ENCODE data around the gene KRT81.

Gene KRT81

DNA sequence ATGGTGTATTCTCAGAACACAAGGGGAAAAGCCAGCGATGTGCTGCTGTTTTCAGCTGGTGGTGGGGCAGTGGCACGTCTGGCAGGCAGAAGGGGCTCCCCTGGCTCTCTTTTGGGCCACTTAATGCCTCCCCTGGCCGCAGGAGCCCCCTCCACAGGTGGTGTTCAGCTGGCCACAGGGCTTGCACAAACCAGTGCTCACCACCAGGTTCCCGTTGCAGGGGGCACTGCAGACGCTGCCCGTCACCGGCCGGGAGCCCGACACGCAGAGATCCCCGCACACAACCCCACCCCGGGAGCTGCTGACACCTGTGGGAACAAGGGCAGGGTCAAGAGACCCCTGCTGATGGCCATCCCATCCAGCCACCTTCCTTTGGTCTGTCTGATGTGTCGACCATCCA is 23.2 kb upstream of the KRT81 start:
- no peak for DNase-seq (ENCODE audit: low spot score)
- in situ Hi-C loops (cut with MboI; ENCODE audit: low pct_unique_long_range_greater_than_20kb, low sequenced_read_pairs, unreplicated experiment), result no loop called here
- TF ChIP-seq, protein P1, sequence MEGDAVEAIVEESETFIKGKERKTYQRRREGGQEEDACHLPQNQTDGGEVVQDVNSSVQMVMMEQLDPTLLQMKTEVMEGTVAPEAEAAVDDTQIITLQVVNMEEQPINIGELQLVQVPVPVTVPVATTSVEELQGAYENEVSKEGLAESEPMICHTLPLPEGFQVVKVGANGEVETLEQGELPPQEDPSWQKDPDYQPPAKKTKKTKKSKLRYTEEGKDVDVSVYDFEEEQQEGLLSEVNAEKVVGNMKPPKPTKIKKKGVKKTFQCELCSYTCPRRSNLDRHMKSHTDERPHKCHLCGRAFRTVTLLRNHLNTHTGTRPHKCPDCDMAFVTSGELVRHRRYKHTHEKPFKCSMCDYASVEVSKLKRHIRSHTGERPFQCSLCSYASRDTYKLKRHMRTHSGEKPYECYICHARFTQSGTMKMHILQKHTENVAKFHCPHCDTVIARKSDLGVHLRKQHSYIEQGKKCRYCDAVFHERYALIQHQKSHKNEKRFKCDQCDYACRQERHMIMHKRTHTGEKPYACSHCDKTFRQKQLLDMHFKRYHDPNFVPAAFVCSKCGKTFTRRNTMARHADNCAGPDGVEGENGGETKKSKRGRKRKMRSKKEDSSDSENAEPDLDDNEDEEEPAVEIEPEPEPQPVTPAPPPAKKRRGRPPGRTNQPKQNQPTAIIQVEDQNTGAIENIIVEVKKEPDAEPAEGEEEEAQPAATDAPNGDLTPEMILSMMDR (IDR thresholded peaks at IDR 0.05; ENCODE audit: extremely low read depth, insufficient read depth, missing control alignments), result no peak

DNA sequence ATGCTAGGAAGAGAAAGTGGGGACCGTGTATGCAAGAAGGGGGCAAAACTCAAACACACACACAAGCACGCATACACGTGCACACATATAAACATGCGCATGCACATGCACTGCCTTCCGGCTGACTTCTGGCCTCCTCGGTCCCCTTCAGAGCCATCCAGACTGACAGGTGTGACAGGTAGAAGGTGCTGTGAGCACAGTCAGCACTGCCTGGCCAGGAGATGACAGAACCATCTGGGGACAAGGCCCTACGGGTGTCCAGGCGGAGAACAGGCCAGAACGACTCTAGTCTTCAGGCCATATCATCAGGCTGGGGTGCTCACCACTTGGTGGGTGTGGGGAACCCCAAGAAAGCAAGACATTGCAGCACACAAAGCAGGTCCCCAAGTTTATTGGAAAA is 22.6 kb upstream of the KRT81 start:
- in situ Hi-C loops (cut with MboI; ENCODE audit: low pct_unique_long_range_greater_than_20kb, low sequenced_read_pairs, unreplicated experiment), result no loop called here
- no peak for DNase-seq (ENCODE audit: low spot score)
- TF ChIP-seq, protein P1 (IDR thresholded peaks at IDR 0.05; ENCODE audit: extremely low read depth, insufficient read depth, missing control alignments), result no peak

DNA sequence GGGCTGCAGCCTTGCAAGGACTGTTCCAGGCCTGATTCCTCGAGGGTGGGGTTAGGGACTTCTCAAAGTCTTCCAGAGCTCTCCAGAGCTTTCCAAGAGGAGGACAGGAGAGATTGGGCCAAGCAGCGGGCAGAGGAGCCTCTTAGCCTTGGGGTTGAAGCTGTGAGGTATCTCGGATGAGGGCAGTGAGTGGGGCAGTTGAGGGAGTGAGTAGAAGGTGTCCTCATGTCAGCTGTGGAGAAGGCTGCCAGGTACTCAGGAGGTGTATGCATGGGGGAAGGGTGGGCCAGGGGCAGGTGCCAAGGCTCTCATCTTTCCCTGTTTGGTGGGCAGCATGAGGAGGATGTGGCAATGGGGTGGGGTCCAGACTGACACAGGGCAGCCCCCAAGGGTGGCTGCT is 22.1 kb upstream of the KRT81 start:
- TF ChIP-seq, protein P1 (IDR thresholded peaks at IDR 0.05; ENCODE audit: extremely low read depth, insufficient read depth, missing control alignments), result no peak
- DNase-seq (ENCODE audit: low spot score), result no peak
- in situ Hi-C loops (cut with MboI; ENCODE audit: low pct_unique_long_range_greater_than_20kb, low sequenced_read_pairs, unreplicated experiment), result no loop called here

DNA sequence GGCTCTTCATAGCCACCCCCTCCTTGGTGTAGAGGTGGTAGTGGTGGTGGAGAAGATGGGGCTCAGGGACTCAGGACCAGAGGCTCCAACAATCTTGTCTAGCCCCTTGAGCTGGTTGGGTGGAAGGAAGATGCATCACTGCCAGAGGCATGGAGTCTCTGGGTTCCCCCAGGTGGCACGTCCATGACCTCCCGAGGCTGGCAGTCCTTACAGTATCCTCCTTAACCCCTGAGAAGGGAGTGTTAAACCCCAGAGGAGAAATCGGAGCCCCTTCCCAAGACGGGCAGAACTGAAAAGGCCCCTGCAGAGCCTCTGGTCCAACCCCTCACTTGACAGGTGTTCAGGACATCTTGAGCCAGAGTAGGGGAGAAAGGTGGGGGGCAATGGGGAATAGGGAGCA is 20.8 kb upstream of the KRT81 start:
- in situ Hi-C loops (cut with MboI; ENCODE audit: low pct_unique_long_range_greater_than_20kb, low sequenced_read_pairs, unreplicated experiment), result no loop called here
- TF ChIP-seq, protein P1 (IDR thresholded peaks at IDR 0.05; ENCODE audit: extremely low read depth, insufficient read depth, missing control alignments), result no peak
- no peak for DNase-seq (ENCODE audit: low spot score)

DNA sequence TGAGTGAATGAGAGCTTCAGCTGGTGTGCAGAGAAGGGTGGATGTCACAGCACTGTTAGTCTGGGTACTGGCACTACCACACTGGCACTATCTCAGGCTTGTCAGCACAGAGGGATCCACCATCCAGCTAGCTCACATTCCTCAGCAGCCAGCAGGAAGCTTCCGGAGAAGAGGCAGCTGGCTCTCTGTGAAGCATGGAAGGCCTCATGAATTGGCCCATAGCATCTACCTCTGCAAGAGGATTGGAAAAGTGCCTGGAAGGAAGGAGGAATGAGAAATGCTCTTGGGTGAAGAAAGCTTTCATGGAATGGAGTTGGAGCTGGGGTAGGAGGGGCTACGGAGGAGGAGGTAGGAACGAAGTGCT is 19.9 kb upstream of the KRT81 start:
- in situ Hi-C loops (cut with MboI; ENCODE audit: low pct_unique_long_range_greater_than_20kb, low sequenced_read_pairs, unreplicated experiment), result no loop called here
- TF ChIP-seq, protein P1 (IDR thresholded peaks at IDR 0.05; ENCODE audit: extremely low read depth, insufficient read depth, missing control alignments), result no peak

DNA sequence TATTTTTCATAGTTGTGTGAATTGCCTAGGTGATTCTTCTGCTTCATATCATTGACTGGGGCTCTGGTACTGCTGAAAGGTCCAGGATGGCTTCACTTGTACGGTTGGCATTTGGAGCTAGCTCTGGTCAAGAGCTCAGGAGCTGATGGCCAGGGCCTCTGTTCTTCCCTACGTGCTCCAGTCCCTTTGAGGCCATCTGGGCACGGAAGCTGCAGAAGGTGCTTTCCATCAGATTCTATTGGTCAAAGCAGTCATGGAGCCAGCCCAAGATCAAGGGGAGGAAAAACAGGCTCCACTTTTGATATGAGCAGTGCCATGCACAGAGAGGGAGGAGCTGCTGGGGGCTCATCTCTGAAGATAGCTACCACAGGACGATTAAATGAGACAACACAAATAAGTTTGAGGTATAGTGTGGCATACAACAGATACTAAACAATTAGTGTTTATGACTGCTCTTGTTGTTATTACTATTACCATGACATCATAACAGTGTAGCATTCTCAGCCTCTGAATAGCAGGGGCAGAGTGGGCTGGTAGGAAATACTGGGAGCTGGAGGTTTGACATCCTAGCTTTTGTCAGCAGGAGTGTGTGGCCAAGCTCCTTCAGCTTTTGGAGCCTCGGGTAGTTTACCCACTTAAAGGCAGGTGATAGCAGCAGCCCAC is 19.4 kb upstream of the KRT81 start:
- TF ChIP-seq, protein P1 (IDR thresholded peaks at IDR 0.05; ENCODE audit: extremely low read depth, insufficient read depth, missing control alignments), result no peak
- in situ Hi-C loops (cut with MboI; ENCODE audit: low pct_unique_long_range_greater_than_20kb, low sequenced_read_pairs, unreplicated experiment), result no loop called here
- no peak for DNase-seq (ENCODE audit: low spot score)

More for the DNA sequence above, 19.9 kb upstream of the KRT81 start:
- DNase-seq (ENCODE audit: low spot score), result no peak
